ENCODE results near the gene FOXN4. TPM values are rescaled to one million over a fixed set of nuclear protein-coding genes. Genes with fewer than 3 reads are reported as not detected.

FOXN4 gene
- total and polyA plus RNA-seq, 2 of the 13 experiments (the other 11 are each of a cell fraction or from before 2014, with no cell fraction given), result 0.11 TPM; not detected in 1

DNA sequence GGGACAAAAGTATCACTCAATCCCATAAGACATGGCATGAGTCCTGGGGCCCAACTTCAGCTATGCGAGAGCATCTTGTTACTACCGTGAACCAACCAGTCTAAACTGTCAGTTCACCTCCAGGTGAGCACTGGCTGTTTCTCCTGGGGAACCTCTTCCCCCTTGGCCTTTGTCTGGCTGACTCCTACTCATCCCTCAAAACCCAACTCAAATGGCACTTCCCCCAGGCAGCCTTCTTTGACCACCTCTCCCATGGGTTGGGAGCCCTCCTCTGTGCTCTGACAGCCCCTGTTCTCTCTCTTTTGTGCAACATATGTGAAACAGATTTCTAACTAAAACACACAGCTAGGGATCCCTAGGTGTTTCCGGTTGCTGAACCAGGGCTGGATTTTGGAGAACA is 37.7 kb downstream of the FOXN4 start:
- Histone ChIP-seq H3K36me3 (replicated peaks in 1 of 2; ENCODE audit: control insufficient read depth in 1 of 2, insufficient read depth in 2 of 2, low read length in 2 of 2) (no peaks in the 10 kb centered on the region; a peak in 1 of 5 replicates), H2AFZ (ENCODE audit: low read length) (no peak overlapping the region), H3K4me1 (ENCODE audit: insufficient read depth, low read length) (peaks cover 2% of the 10 kb centered on the region), H3K27ac (ENCODE audit: extremely low read length, insufficient read depth, low read length) (no peak overlapping the region), H3K4me2 (ENCODE audit: low read depth, low read length) (no peak overlapping the region), H3K9me3 (ENCODE audit: low read length) (no peaks in the 10 kb centered on the region), H3K4me3 (replicated peaks in 1 of 3; ENCODE audit: insufficient read depth in 1 of 3, low read depth in 2 of 3, low read length in 3 of 3) (no peak overlapping the region), H3K9ac (ENCODE audit: insufficient read depth, low read depth, low read length) (no peak overlapping the region), H3K79me2 (ENCODE audit: insufficient read depth, low read length) (no peaks in the 10 kb centered on the region), H3K27me3 (ENCODE audit: control insufficient read depth in 1 of 2, insufficient read depth in 2 of 2, low read length in 2 of 2) (no peaks in the 10 kb centered on the region), H4K20me1 (ENCODE audit: insufficient read depth, low read length) (no peaks in the 10 kb centered on the region)
- in situ Hi-C loops (cut with HindIII; ENCODE audit: extremely low pct_ligation_motif_present, low pct_unique_long_range_greater_than_20kb), result no loop called here
- ChIA-PET CTCF (ENCODE audit: low intra/inter-chr PET ratio, low total read pairs) (no interaction called here), POLR2A (no interaction called here)
- TF ChIP-seq ZNF766 (CRISPR knock-in tag; IDR thresholded peaks at IDR 0.05; ENCODE audit: borderline replicate concordance) (no peak), ZFP36L2 (CRISPR knock-in tag; IDR thresholded peaks at IDR 0.05) (no peak), ATF1 (CRISPR knock-in tag; IDR thresholded peaks at IDR 0.05) (no peak)
- TF ChIP-seq, protein P1, sequence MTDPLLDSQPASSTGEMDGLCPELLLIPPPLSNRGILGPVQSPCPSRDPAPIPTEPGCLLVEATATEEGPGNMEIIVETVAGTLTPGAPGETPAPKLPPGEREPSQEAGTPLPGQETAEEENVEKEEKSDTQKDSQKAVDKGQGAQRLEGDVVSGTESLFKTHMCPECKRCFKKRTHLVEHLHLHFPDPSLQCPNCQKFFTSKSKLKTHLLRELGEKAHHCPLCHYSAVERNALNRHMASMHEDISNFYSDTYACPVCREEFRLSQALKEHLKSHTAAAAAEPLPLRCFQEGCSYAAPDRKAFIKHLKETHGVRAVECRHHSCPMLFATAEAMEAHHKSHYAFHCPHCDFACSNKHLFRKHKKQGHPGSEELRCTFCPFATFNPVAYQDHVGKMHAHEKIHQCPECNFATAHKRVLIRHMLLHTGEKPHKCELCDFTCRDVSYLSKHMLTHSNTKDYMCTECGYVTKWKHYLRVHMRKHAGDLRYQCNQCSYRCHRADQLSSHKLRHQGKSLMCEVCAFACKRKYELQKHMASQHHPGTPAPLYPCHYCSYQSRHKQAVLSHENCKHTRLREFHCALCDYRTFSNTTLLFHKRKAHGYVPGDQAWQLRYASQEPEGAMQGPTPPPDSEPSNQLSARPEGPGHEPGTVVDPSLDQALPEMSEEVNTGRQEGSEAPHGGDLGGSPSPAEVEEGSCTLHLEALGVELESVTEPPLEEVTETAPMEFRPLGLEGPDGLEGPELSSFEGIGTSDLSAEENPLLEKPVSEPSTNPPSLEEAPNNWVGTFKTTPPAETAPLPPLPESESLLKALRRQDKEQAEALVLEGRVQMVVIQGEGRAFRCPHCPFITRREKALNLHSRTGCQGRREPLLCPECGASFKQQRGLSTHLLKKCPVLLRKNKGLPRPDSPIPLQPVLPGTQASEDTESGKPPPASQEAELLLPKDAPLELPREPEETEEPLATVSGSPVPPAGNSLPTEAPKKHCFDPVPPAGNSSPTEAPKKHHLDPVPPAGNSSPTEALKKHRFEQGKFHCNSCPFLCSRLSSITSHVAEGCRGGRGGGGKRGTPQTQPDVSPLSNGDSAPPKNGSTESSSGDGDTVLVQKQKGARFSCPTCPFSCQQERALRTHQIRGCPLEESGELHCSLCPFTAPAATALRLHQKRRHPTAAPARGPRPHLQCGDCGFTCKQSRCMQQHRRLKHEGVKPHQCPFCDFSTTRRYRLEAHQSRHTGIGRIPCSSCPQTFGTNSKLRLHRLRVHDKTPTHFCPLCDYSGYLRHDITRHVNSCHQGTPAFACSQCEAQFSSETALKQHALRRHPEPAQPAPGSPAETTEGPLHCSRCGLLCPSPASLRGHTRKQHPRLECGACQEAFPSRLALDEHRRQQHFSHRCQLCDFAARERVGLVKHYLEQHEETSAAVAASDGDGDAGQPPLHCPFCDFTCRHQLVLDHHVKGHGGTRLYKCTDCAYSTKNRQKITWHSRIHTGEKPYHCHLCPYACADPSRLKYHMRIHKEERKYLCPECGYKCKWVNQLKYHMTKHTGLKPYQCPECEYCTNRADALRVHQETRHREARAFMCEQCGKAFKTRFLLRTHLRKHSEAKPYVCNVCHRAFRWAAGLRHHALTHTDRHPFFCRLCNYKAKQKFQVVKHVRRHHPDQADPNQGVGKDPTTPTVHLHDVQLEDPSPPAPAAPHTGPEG (CRISPR knock-in tag; IDR thresholded peaks at IDR 0.05), result no peak
- no TSS peak for BruUV-seq (replicated peaks)
- DNase-seq (ENCODE audit: low spot score) (no peak), ATAC-seq (no peak), FAIRE-seq (no peak)
- intact Hi-C loops (cut with micrococcal nuclease; ENCODE audit: unreplicated experiment), result no loop called here
- WGBS (ENCODE audit: low lambda C conversion rate), result 95% methylated on average over 2 of the region's 3 CpGs
